GM18520 (cell line): ENCODE measurements around the gene DUXA.

Experiments used
- ATAC-seq: cut with Tn5 transposase; IDR thresholded peaks from one replicate; pipeline ENCODE4 v1.9.1; 2021; ENCODE audit not compliant: unreplicated experiment

The DUXA gene

DNA sequence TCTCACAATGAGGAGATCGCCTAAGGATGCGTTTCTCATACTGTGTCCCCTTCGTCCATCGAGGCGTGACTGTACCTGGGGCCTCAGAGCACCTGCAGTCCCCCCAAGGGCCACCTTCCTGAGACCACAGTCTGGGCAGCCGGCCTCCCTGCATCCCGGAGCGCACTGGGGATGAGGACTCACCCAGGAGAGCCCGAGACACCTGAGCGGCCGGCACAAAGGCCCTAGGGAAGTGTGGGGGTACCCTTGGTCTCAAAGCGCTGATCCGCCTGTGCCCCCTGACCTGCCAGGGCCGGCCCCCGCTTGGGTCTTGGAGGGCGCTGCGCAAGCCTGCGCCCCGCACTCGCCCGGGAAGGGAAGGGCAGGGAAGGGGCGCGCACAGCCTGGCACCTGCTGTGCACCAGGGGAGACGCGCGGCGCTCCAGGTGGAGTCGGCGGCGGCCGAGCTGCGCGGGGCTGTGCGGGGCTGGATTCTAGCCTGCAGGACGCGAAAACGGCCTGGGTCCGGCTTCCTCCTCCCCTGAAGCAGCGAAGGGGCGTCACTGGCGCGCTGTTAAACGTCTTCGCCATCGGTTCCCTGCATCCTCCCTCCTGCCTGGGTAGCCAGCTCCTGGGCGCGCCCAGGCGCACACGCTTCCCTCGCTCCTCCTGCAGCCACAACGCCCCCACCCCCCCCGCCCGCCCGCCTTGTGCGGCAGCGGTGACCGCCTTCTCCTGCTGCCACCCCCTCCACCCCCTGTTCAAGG, 61.1 kb downstream of the DUXA start:
- no peak for ATAC-seq
